Activated naive CD4-positive, alpha-beta T cell treated with anti-CD3 and anti-CD28 coated beads, Interleukin-2, amount 50 U/mL, for 24 hours (primary cell): ENCODE measurements around the gene SYN1.

Experiments
- H3K27ac Mint-ChIP-seq: one replicate; pipeline ENCODE4 v1.8.0; 2021; ENCODE audit warnings: mild to moderate bottlenecking, mixed read lengths
- H3K27me3 Mint-ChIP-seq: one replicate; pipeline ENCODE4 v1.8.0; 2021; ENCODE audit warnings: mixed read lengths
- H3K36me3 Mint-ChIP-seq: one replicate; pipeline ENCODE4 v1.8.0; 2021; ENCODE audit warnings: mixed read lengths
- H3K4me1 Mint-ChIP-seq: one replicate; pipeline ENCODE4 v1.8.0; 2021; ENCODE audit warnings: mixed read lengths
- H3K4me3 Mint-ChIP-seq: one replicate; pipeline ENCODE4 v1.8.0; 2021; ENCODE audit warnings: mild to moderate bottlenecking, mixed read lengths
- H3K9me3 Mint-ChIP-seq: one replicate; pipeline ENCODE4 v1.8.0; 2021; ENCODE audit warnings: mixed read lengths

SYN1 gene

GRCh38 chrX:47645530-47645929 lies 25.9 kb upstream of the SYN1 start:
- H3K9me3 Mint-ChIP-seq = no peaks in the 10 kb centered on the region
- no peak overlapping the region for H3K4me3 Mint-ChIP-seq
- peaks cover 10% of the 10 kb centered on the region for H3K36me3 Mint-ChIP-seq
- H3K27me3 Mint-ChIP-seq = no peaks in the 10 kb centered on the region
- peaks cover 50% of the 10 kb centered on the region for H3K4me1 Mint-ChIP-seq
- H3K27ac Mint-ChIP-seq = no peak overlapping the region

- H3K27me3 Mint-ChIP-seq = no peaks in the 10 kb centered on the region
- no peaks in the 10 kb centered on the region for H3K9me3 Mint-ChIP-seq
- H3K4me1 Mint-ChIP-seq = peaks cover 57% of the 10 kb centered on the region
- H3K4me3 Mint-ChIP-seq = no peak overlapping the region
- peak overlapping the region; percentile 80 for H3K27ac Mint-ChIP-seq
- peaks cover 19% of the 10 kb centered on the region for H3K36me3 Mint-ChIP-seq
Measured at GRCh38 chrX:47644557-47645091, 25.0 kb upstream of the SYN1 start.

- H3K27ac Mint-ChIP-seq = peak overlapping the region; percentile 80
- H3K27me3 Mint-ChIP-seq = no peaks in the 10 kb centered on the region
- no peaks in the 10 kb centered on the region for H3K9me3 Mint-ChIP-seq
- H3K4me1 Mint-ChIP-seq = peaks cover 50% of the 10 kb centered on the region
- peaks cover 21% of the 10 kb centered on the region for H3K36me3 Mint-ChIP-seq
- H3K4me3 Mint-ChIP-seq = no peak overlapping the region
Measured at GRCh38 chrX:47643926-47644325, 24.3 kb upstream of the SYN1 start.

- Mint-ChIP-seq H3K27ac (peak overlapping the region; percentile 41), H3K27me3 (no peaks in the 10 kb centered on the region), H3K9me3 (no peaks in the 10 kb centered on the region), H3K4me3 (peak overlapping the region; percentile 37), H3K36me3 (peaks cover 20% of the 10 kb centered on the region), H3K4me1 (peaks cover 25% of the 10 kb centered on the region)
Measured at GRCh38 chrX:47638816-47639215, 19.2 kb upstream of the SYN1 start.

- Mint-ChIP-seq H3K36me3 (peaks cover 20% of the 10 kb centered on the region), H3K27me3 (no peaks in the 10 kb centered on the region), H3K9me3 (no peaks in the 10 kb centered on the region), H3K27ac (peak overlapping the region; percentile 84), H3K4me3 (peak overlapping the region; percentile 68), H3K4me1 (peaks cover 27% of the 10 kb centered on the region)
Measured at GRCh38 chrX:47637546-47638195, 18.0 kb upstream of the SYN1 start.

- H3K4me1 Mint-ChIP-seq = peaks cover 28% of the 10 kb centered on the region
- H3K27me3 Mint-ChIP-seq = no peaks in the 10 kb centered on the region
- no peak overlapping the region for H3K4me3 Mint-ChIP-seq
- H3K9me3 Mint-ChIP-seq = no peaks in the 10 kb centered on the region
- peaks cover 12% of the 10 kb centered on the region for H3K36me3 Mint-ChIP-seq
- H3K27ac Mint-ChIP-seq = no peak overlapping the region
Measured at GRCh38 chrX:47634871-47635575, 15.4 kb upstream of the SYN1 start.

GRCh38 chrX:47633689-47634590 lies 14.3 kb upstream of the SYN1 start:
- no peak overlapping the region for H3K27ac Mint-ChIP-seq
- peaks cover 33% of the 10 kb centered on the region for H3K4me1 Mint-ChIP-seq
- H3K4me3 Mint-ChIP-seq = no peak overlapping the region
- no peaks in the 10 kb centered on the region for H3K27me3 Mint-ChIP-seq
- H3K9me3 Mint-ChIP-seq = no peaks in the 10 kb centered on the region
- peaks cover 5% of the 10 kb centered on the region for H3K36me3 Mint-ChIP-seq

GRCh38 chrX:47632666-47633065 lies 13.0 kb upstream of the SYN1 start:
- Mint-ChIP-seq H3K36me3 (no peaks in the 10 kb centered on the region), H3K4me1 (peaks cover 28% of the 10 kb centered on the region), H3K27ac (no peak overlapping the region), H3K9me3 (no peaks in the 10 kb centered on the region), H3K27me3 (no peaks in the 10 kb centered on the region), H3K4me3 (no peak overlapping the region)

- H3K4me3 Mint-ChIP-seq = no peak overlapping the region
- no peaks in the 10 kb centered on the region for H3K36me3 Mint-ChIP-seq
- H3K27me3 Mint-ChIP-seq = no peaks in the 10 kb centered on the region
- no peak overlapping the region for H3K27ac Mint-ChIP-seq
- peaks cover 23% of the 10 kb centered on the region for H3K4me1 Mint-ChIP-seq
- no peaks in the 10 kb centered on the region for H3K9me3 Mint-ChIP-seq
Measured at GRCh38 chrX:47631676-47632075, 12.0 kb upstream of the SYN1 start.

GRCh38 chrX:47629419-47630200 lies 10.0 kb upstream of the SYN1 start, which contains the start of gene CFP:
Gene CFP, minus strand, starts transcription at chrX:47629930. Its CDS starts 86 bp downstream, at chrX:47629844.
- no peaks in the 10 kb centered on the region for H3K27me3 Mint-ChIP-seq

GRCh38 chrX:47628982-47629381 lies 9.3 kb upstream of the SYN1 start:
- no peaks in the 10 kb centered on the region for H3K36me3 Mint-ChIP-seq
- H3K4me3 Mint-ChIP-seq = peak overlapping the region; percentile 79
- H3K27ac Mint-ChIP-seq = peak overlapping the region; percentile 92
- no peaks in the 10 kb centered on the region for H3K27me3 Mint-ChIP-seq
- H3K9me3 Mint-ChIP-seq = no peaks in the 10 kb centered on the region
- H3K4me1 Mint-ChIP-seq = peaks cover 30% of the 10 kb centered on the region

More at GRCh38 chrX:47629419-47630200, 10.0 kb upstream of the SYN1 start, which contains the start of gene CFP:
- peak within 1 kb of the TSS; percentile 92 for H3K27ac Mint-ChIP-seq
- H3K9me3 Mint-ChIP-seq = no peaks in the 10 kb centered on the region
- H3K4me1 Mint-ChIP-seq = peaks cover 27% of the 10 kb centered on the region
- H3K4me3 Mint-ChIP-seq = peak within 1 kb of the TSS; percentile 82
- no peaks in the 10 kb centered on the region for H3K36me3 Mint-ChIP-seq

GRCh38 chrX:47625365-47625764 lies 5.7 kb upstream of the SYN1 start:
- Mint-ChIP-seq H3K9me3 (no peaks in the 10 kb centered on the region), H3K27ac (no peak overlapping the region), H3K27me3 (no peaks in the 10 kb centered on the region), H3K4me1 (peaks cover 33% of the 10 kb centered on the region), H3K36me3 (no peaks in the 10 kb centered on the region), H3K4me3 (no peak overlapping the region)

GRCh38 chrX:47623540-47624027 lies 3.9 kb upstream of the SYN1 start:
- Mint-ChIP-seq H3K36me3 (no peaks in the 10 kb centered on the region), H3K27ac (no peak overlapping the region), H3K4me3 (peak overlapping the region; percentile 87), H3K27me3 (no peaks in the 10 kb centered on the region), H3K4me1 (peaks cover 26% of the 10 kb centered on the region), H3K9me3 (no peaks in the 10 kb centered on the region)

- Mint-ChIP-seq H3K27me3 (no peaks in the 10 kb centered on the region), H3K36me3 (no peaks in the 10 kb centered on the region), H3K4me3 (no peak overlapping the region), H3K4me1 (peaks cover 26% of the 10 kb centered on the region), H3K27ac (no peak overlapping the region), H3K9me3 (no peaks in the 10 kb centered on the region)
Measured at GRCh38 chrX:47621851-47622250, 2.2 kb upstream of the SYN1 start.

- Mint-ChIP-seq H3K36me3 (no peaks in the 10 kb centered on the region), H3K4me1 (peaks cover 26% of the 10 kb centered on the region), H3K4me3 (peak overlapping the region; percentile 44), H3K27ac (no peak overlapping the region), H3K27me3 (no peaks in the 10 kb centered on the region), H3K9me3 (no peaks in the 10 kb centered on the region)
Measured at GRCh38 chrX:47620303-47620685, 637 bp upstream of the SYN1 start.
